ENCODE measurements around the gene DAW1.
A peak's percentile ranks its signal among the peaks of the same experiment; 100 is the strongest.

Gene DAW1

DNA sequence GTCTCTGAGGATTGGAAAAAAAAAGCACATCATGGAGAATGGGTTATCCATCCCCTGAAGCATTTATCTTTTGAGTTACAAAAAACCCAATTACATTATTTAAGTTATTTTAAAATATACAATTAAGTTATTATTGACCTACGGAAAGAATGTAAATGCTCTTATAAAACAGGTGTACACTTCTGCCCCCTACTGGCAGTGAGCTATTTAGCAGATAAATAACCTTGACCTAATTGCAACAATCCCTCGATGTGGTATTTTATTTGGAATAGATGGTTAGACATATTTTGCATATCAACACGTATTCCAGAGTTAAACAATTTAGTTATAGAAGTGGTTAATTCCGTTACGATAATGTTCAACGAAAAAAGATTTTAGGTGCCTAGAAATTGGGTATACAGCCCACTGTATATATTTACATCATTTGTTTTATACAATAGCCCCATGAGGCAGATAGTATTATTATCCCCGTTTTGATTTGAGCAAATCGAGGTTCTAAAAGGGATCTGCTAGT lies 9.1 kb upstream of the DAW1 start:
- DNase-seq = peak; percentile 20

DNA sequence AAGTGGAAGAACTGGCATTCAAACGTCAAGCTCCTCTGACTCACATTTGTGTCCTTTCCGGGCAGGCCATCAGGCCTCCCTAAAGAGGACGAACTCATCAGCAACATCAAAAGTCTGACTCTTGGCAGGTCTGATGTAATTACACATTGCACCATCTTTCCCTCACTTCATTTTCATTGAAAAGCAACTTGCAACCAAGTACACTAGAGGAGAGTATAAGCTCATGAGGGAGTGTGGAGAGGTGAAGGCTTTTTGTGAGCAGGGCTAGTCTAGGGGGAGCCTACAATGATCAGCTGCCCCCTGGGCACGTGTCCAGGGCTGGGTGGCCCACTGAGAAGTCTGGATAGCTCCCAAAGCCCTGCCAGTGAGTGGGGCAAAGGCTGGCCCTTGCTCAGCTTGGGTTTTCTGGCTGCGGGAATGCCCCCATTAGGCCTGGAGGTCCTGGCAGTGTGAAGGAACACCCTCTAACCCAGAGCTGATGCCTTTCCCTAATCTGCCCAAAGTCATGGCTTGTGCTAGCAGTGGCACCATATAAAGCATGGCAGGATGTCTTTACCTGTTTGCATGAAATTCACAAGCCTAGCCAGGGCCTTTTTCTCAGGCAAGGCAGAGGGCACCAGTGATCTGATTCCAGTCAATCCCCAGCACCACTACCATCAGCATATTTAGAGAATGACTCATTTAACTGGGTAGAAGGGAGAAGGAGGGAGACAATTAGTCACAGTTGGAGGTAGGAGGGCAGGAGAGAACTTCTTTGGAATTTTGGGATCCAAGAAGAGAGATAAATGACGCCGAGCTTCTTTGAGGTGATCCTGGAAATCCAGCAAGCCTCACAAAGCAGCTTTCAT lies 8.5 kb upstream of the DAW1 start:
- no peak for DNase-seq

DNA sequence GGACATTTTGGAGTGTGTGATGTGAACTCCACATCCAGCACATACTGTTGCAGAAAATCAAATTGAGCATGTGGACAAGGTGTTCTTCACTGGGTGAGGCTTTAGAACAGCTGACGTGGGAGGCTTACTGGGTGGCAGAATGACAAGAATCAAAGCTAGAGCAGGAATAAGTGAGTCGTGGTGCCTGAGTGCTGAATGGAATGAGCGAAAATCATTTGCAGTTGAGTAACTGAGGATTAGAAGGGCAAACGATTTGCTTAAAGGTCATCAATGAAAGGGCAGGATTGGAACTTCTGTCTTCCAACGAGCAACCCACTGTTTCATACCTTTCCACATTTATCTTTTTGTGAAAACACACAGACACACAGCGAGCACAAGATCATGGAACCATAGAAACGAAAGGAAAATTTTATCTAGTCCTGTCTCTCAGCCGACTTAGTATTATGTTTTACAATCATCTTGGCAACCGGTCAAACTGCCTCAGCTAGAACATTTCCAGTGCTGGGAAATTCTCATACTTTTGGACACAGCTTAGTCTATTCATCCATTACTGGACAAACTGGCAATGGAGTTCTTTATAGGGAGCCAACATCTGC lies 7.2 kb upstream of the DAW1 start:
- no peak for DNase-seq

- DNase-seq = no peak
Observed at GRCh38 chr2:227865291-227865690, 6.1 kb upstream of the DAW1 start.

- DNase-seq = no peak
Observed at GRCh38 chr2:227867386-227867785, 4.0 kb upstream of the DAW1 start.

- no peak for DNase-seq
Observed at GRCh38 chr2:227870710-227871374, 589 bp upstream of the DAW1 start.

DNA sequence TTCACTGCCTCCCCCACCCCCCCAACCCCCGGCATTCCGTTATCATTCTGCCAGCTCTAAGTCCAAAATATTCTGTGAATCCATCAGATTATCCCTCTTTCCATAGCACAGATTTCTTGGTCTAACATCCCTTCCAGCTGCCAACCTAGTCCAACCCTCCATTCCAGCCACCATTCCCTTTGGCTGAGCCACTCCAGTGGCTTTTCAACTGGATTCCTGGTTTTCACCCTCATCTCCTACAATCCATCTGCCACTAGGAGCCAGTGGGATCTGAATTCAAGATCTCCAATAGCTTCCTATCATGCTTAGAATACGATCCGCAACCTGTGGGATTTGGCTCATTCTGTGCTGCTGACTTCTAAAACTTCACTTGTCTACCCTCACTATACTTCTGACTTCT lies 1.2 kb downstream of the DAW1 start:
- no peak for DNase-seq

DNA sequence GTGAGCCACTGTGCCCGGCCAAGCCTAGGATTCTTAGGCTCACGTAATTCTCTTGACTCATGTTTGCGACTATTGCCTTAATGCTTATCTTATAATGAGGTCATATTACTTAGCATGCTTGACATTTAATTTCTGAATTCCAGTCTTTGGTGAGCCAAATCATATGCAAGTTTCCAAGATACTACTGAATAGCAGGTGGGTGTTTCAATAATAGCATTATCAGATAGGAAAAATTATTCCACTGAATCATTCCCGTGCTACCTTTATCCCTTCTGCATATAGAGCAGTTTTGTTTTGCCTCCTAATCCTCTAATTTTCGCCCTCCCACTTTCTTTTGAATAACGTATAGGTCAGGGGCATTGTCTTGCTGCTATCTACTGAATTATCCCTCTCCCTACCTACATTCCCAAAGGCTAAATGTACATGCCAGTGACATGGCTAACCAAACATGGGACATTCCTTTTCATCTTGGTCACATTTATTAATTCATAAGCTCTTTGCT lies 4.9 kb downstream of the DAW1 start:
- no peak for DNase-seq

- DNase-seq = no peak
Observed at GRCh38 chr2:227877421-227878310, 6.2 kb downstream of the DAW1 start.

DNA sequence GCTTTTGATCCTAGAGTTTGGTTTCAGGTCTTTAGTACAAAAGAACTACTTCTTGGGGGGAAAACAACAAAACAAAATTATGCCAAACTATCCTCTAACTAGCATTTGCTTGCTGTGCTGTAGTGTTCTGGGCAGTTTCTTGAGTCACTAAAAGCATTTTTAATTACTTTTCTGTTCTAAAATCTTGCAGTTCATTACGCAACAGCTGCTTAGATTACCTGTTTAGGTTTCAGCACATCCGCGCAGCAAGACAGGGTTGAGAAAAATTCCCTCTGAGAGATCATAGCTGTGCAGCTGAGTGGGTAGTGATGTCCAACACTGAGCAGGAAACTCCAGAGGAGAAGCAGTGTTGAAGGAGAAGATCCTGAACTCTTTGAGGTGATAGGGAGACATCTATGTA lies 9.0 kb downstream of the DAW1 start:
- DNase-seq = no peak

- no peak for DNase-seq
Observed at GRCh38 chr2:227881866-227882517, 10.6 kb downstream of the DAW1 start.

- peak; percentile 31 for DNase-seq
Observed at GRCh38 chr2:227884511-227884947, 13.1 kb downstream of the DAW1 start.

DNA sequence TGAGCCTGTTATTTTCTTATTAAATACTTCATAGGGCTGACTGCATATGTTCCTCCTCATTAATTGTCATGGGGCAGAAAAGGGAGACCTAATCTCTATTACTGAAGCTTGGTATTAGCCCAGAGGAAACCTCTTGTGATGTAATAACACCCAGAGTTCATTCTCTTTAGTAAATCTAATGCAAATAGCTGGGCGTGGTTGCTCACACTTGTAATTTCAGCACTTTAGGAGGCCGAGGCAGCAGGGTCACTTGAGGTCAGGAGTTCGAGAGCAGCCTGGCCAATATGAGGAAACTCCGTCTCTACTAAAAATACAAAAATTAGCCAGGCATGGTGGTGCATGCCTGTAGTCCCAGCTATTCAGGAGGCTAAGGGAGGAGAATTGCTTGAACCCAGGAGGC lies 14.7 kb downstream of the DAW1 start:
- no peak for DNase-seq

- no peak for DNase-seq
Observed at GRCh38 chr2:227888289-227888688, 16.9 kb downstream of the DAW1 start.

GRCh38 chr2:227889336-227889735 lies 17.9 kb downstream of the DAW1 start:
- DNase-seq = no peak

DNA sequence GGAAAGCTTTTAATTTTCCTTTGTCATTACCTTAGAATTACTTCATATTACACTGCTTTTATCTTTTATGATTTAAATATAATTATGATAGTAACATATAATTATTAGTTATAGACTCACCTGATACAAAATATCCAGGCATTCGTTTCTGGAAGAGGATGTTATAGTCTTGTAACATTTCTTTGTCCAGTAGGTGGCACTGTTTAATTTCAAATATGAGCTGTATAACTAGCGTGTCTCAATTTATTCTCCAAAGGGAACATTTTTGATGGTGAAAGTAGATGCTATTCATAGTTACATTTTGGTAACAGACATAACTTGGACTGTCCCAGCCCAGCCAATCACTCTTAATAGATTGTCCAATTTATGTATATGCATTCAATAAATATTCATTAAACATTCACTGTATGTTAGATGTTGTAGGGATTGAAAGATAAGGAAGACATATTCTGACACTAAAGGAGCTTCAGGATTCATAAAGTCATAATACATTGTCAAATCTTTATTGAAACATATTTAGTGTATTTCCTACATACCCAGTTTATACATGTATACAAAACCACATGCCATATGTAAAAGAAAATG lies 19.2 kb downstream of the DAW1 start:
- peak; percentile 44 for DNase-seq

- DNase-seq = no peak
Observed at GRCh38 chr2:227891673-227892072, 20.2 kb downstream of the DAW1 start.

DNA sequence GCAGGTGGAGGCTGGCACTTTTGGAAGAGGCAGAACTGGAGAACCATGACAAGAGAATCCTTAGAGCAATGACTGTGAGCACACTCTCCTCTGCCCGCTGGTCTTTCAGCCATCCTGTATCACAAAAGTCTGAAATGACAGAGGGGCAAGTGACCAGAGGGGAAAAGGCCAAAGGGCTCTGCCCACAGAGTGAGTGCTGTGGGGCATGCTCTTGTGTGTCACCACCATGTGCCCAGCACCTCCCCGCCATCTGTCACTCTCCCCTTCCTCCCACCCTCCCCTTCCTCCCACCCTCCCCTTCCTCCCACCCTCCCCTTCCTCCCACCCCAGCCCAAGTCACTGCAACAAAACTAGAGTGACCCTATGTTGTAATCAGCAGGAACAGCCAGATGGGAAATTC lies 31.9 kb downstream of the DAW1 start:
- no peak for DNase-seq

DNA sequence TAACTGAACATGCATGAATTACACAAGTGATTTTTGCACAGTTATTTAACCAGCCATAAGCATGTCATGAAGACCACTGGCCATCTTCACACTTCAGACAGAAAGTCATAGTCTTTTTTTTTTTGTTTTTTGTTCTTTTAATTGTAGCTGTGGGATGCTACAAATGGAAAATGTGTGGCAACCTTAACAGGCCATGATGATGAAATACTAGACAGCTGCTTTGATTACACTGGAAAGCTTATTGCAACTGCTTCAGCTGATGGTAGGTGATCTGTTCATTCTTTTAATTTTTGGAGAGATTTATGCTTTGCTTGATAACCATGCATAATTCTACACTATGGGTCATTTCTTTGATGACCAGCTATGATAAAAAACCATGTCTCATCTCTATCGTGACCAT lies 35.6 kb downstream of the DAW1 start:
- no peak for DNase-seq

DNA sequence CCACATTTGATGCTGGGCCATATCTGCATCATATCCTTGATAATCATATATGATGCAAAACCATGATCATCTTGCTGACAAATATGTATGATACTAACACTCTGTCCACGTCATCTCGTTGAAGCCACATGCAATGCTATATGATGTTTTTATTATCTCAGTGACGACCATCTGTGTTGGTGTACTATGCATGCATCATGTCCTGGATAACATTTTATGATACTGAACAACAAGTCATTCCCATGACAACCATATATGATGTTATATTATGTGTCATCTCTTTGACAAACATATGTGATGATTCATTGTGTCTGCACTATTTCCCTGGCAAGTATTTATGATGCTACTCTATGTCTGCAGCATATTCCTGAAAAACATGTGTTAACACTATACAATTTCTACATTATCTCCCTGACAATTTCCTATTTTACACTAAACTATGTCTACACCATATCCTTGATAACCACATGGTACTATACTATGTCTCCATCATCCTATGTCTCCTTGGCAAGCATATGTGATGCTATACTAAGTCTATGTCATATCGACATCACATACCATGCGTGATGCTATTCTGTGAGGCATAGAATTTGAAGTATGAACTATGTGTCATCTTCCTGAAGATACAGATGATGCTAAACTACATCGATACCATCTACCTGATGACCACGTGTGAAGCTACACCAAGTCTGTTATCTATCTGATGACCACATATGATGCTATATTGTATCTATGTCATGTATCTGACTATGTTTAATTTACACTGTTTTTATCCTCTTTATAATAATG lies 37.0 kb downstream of the DAW1 start:
- DNase-seq = no peak

DNA sequence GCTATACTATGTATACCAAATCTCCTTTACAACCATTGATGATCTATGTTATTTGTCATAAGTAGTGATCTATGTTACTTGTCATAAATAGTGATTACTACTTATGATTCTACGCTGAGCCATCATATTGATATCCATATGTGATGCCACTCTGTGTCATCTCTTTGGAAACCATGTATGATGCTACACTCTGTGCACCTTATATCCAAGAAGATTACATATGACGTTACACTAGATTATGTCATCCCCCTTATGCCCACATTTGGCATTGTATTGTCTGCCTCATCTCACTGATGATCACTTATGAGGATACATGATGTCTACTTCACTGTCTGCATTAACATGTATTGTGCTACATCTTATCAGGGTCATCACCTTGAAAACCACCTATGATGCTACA lies 42.9 kb downstream of the DAW1 start:
- DNase-seq = no peak
